CD4-positive, alpha-beta T cell treated with Interleukin-6 for 4 hours (primary cell): ENCODE results near the gene HOXD3.

ENCODE experiments used
- DNase-seq: peaks from one replicate; pipeline ENCODE4 v3.0.0-alpha.2; 2020; ENCODE audit warnings: mixed read lengths

The HOXD3 gene

GRCh38 chr2:176135035-176135440 is 22.1 kb upstream of the HOXD3 start:
- no peak for DNase-seq

- no peak for DNase-seq
Observed at GRCh38 chr2:176136374-176137251, 20.5 kb upstream of the HOXD3 start.

GRCh38 chr2:176137252-176137580 is 19.9 kb upstream of the HOXD3 start:
- no peak for DNase-seq

GRCh38 chr2:176137906-176138305 is 19.2 kb upstream of the HOXD3 start:
- no peak for DNase-seq

DNA sequence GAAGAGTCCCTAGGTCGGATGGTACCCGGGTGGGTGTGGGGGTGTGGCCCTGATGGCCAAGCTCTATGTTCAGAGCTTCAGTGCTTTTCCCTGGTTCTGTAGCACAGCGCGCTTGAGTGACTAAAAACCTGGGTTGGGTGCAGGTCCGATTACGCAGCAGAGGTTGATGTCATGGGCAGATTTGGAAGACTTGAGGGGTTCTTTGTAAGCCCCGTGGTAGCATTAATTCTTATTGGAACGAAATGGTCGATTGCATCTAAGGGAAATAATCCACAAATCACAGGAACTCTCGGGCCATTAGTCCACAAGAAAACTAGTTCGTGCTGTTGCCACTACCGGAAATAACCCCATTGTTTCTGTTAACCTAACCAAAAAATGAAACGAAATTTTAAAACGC is 18.6 kb upstream of the HOXD3 start:
- no peak for DNase-seq

GRCh38 chr2:176138923-176139660 is 18.0 kb upstream of the HOXD3 start:
- DNase-seq = no peak

- no peak for DNase-seq
Observed at GRCh38 chr2:176139661-176140512, 17.2 kb upstream of the HOXD3 start.

GRCh38 chr2:176140513-176141317 is 16.4 kb upstream of the HOXD3 start:
- DNase-seq = peak; percentile 54

DNA sequence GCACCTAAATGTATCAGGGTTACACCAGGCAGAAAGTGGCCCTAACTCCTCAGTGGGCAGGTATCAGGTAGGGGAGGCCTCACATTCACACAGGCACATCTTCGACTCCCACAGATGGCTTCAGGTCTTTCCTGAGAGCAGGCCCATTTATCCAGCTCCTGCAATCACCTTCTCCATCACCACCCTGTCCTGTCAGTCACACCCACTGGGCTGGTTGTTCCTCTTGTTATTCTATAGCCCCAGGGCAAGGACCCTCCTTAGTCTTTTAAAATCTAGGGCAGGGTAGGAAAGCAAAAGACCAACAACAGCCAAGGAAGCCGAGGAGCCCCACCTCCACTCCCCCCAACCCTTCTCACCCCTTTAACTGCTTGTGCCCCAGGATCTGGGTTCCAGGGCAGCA is 14.8 kb upstream of the HOXD3 start:
- DNase-seq = no peak

DNA sequence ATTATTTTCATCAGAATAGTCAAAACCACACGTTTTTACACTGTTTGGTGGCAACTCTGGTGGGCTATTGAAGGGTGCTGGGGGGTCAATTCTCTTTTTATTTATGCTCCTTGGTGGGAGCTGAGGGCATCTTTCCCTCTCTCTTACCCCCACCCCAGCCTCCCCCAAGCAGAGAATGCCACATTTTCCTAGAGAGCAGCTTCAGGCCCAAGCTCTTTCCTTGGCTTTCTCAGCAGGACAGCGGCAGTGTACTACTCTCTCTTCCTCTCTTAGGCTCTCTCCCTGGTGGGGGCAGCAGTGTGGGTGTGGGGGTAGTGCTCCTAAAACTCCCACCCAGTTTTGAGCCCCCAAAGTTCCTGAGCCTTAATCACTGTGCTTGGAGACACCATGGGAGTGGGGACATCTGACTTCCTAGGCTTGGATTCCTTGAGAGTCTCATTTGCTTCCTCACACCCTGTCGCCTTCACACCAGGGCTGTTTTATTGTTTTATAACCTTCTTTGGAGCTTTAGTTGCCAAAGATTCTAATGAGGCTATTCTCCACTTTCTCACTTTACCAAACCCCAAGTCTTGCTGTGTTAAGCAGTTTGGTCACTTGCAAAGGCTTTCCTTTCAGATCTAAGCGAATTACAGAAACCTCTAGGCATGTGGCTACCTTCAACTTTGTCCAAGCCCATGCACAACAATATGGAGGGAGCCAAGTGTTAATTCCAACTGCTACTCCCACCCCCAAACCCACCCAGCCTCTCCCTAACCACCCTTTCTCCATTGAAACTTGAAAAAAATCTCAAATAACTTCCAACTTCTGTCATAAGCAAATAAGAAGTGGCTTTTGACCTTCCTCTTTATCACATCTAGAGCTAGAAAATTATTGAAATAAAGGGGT is 11.8 kb upstream of the HOXD3 start:
- DNase-seq = no peak

- DNase-seq = no peak
Observed at GRCh38 chr2:176146101-176146500, 11.0 kb upstream of the HOXD3 start.

GRCh38 chr2:176146645-176147044 is 10.5 kb upstream of the HOXD3 start:
- no peak for DNase-seq

DNA sequence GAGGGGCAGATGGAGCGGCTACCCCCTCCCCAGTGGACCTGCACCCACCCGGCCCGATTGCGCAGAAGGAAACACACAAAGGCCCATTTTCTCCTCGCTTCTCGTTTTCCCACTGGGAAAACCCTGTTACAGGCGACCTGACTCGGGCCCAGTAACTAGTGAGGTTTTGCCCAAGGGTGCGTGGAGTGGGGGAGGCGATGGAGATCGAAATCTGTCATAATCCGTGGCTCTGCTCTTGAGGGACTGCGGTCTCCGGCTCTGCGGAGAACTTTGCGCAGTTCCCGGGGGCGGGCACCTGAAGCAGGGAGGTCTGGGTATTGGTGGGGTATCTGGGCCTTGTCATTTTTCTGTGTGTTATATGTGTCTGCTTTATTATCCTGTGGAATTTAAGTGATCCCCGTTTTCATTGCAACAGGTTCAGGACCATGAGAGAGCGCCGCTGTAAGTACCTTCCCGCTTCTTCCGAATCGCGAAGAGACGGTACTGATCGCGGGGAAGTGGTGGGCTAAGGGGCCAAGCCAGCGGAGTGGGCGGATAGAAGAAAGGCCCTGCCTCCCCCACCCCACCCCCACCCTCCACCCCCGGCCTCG is 9.8 kb upstream of the HOXD3 start:
- DNase-seq = no peak

GRCh38 chr2:176147800-176148496 is 9.2 kb upstream of the HOXD3 start:
- DNase-seq = no peak

- no peak for DNase-seq
Observed at GRCh38 chr2:176148751-176149421, 8.2 kb upstream of the HOXD3 start.

- DNase-seq = no peak
Observed at GRCh38 chr2:176149481-176149938, 7.6 kb upstream of the HOXD3 start.

GRCh38 chr2:176149939-176150583 is 7.0 kb upstream of the HOXD3 start:
- DNase-seq = no peak

GRCh38 chr2:176150584-176151441 is 6.3 kb upstream of the HOXD3 start:
- no peak for DNase-seq
